Measurements from ENCODE around the gene AGFG1. TPM values are rescaled to one million over a fixed set of nuclear protein-coding genes. Genes with fewer than 3 reads are reported as not detected.

AGFG1 gene
- total and polyA plus RNA-seq, 2 donors (not counting 1 experiment from before 2014, with no cell fraction given), result 28.7 to 83.3 TPM

DNA sequence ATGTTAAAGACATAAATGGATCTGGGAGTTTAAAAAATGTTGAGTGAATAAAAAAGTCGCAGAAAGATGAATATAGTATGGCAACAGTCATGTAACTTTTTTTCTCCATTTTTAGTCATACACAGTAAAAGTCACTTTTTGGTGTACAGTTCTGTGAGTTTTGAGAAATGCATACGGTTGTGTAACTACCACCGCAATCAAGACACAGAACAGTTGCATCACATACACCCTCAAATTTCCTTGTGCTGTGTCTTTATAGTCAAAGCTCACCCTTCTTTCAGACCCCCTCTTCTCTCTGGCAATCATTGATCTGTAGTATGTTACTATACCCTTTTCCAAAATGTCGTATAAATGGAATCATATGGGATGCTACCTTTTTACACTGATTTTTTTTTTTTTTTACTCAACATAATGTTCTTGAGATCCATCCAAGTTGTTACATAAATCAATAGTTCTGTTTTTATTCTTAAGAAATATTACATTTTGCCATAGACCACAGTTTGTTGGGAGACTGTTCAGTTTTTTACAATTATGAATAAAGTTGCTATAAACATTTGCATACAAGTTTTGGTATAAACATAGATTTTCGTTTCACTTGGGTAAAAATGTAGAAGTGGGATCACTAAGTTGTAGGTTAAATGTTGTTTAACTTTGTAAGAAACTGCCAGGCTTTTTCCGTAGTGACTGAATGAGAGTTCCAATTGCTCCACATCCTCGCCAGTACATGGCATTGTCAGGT, 35.4 kb upstream of the AGFG1 start:
- 100% methylated on average over 1 of the region's 7 CpGs for WGBS (ENCODE audit: insufficient coverage)
- ATAC-seq (ENCODE audit: low read depth), result no peak
- Mint-ChIP-seq H3K9me3 (ENCODE audit: insufficient read depth) (peaks cover 9% of the 10 kb centered on the region), H3K27me3 (peaks cover 6% of the 10 kb centered on the region), H3K27ac (no peak overlapping the region), H3K4me1 (no peaks in the 10 kb centered on the region), H3K4me3 (no peak overlapping the region)
- Histone ChIP-seq H3K4me1 (ENCODE audit: control insufficient read depth in 2 of 2, insufficient read depth in 2 of 2, low read length in 2 of 2) (no peaks in the 10 kb centered on the region), H4K20me1 (ENCODE audit: control insufficient read depth, insufficient read depth, low read length, poor library complexity, severe bottlenecking) (no peaks in the 10 kb centered on the region), H3K9ac (ENCODE audit: low read length) (no peak overlapping the region), H3K79me2 (ENCODE audit: control insufficient read depth, insufficient read depth, low read length) (no peaks in the 10 kb centered on the region), H3K9me3 (ENCODE audit: control extremely low read depth in 1 of 3, control insufficient read depth in 2 of 3, insufficient read depth in 1 of 3, low read length in 2 of 3) (peaks cover 0 to 20% (median 15%) of the 10 kb centered on the region in 3 donors), H2AFZ (ENCODE audit: insufficient read depth, low read depth, low read length, poor library complexity, severe bottlenecking) (no peak overlapping the region), H3K27me3 (replicated peaks in 1 of 4; ENCODE audit: control extremely low read depth in 1 of 4, control insufficient read depth in 3 of 4, insufficient read depth in 4 of 4, low read length in 3 of 4) (peaks cover 0 to 3% (median 0%) of the 10 kb centered on the region in 4 experiments), H3K4me2 (replicated peaks; ENCODE audit: low read depth, low read length, poor library complexity, severe bottlenecking) (no peak overlapping the region), H3K27ac (ENCODE audit: low read length in 2 of 2) (no peak overlapping the region), H3K4me3 (ENCODE audit: control extremely low read depth in 1 of 5, extremely low read depth in 1 of 5, insufficient read depth in 1 of 5, low read depth in 2 of 5, low read length in 4 of 5) (no peak overlapping the region), H3K36me3 (replicated peaks in 1 of 2; ENCODE audit: control extremely low read depth in 1 of 2, control insufficient read depth in 1 of 2, extremely low read depth in 1 of 2, insufficient read depth in 2 of 2, low read length in 1 of 2) (no peaks in the 10 kb centered on the region)
- no peak for TF ChIP-seq EZH2 (IDR thresholded peaks at IDR 0.05; ENCODE audit: borderline replicate concordance, insufficient read depth, low read depth, low read length, poor library complexity, severe bottlenecking)
- TF ChIP-seq, protein P1, sequence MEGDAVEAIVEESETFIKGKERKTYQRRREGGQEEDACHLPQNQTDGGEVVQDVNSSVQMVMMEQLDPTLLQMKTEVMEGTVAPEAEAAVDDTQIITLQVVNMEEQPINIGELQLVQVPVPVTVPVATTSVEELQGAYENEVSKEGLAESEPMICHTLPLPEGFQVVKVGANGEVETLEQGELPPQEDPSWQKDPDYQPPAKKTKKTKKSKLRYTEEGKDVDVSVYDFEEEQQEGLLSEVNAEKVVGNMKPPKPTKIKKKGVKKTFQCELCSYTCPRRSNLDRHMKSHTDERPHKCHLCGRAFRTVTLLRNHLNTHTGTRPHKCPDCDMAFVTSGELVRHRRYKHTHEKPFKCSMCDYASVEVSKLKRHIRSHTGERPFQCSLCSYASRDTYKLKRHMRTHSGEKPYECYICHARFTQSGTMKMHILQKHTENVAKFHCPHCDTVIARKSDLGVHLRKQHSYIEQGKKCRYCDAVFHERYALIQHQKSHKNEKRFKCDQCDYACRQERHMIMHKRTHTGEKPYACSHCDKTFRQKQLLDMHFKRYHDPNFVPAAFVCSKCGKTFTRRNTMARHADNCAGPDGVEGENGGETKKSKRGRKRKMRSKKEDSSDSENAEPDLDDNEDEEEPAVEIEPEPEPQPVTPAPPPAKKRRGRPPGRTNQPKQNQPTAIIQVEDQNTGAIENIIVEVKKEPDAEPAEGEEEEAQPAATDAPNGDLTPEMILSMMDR (IDR thresholded peaks at IDR 0.05), result no peak
- no peak for DNase-seq
- intact Hi-C loops (cut with micrococcal nuclease), result no loop called here
- ChIA-PET CTCF (no interaction called here), POLR2A (no interaction called here)

DNA sequence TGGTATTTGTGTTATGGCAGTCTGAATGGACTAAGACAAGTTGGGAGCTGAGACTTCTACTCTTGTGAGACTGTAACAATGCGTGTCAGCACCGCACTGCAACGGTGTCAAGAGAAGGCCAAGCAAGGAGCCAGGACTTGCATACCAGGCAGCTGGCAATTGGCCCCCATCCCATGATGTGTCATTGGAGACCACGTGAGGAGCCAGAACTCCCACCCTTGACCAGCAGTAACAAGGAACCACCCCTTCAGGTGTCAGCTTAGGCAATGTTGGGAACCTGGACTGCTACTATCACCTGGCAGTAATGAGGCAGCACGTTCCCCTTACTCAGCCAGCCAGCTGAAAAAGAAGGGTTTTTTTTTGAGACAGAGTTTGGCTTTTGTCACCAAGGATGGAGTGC, 32.7 kb upstream of the AGFG1 start:
- intact Hi-C loops (cut with micrococcal nuclease), result no loop called here
- Histone ChIP-seq H3K4me1 (ENCODE audit: control insufficient read depth in 2 of 2, insufficient read depth in 2 of 2, low read length in 2 of 2) (no peaks in the 10 kb centered on the region), H3K9ac (ENCODE audit: low read length) (no peak overlapping the region), H3K27ac (ENCODE audit: low read length in 2 of 2) (no peak overlapping the region), H3K79me2 (ENCODE audit: control insufficient read depth, insufficient read depth, low read length) (no peaks in the 10 kb centered on the region), H3K36me3 (replicated peaks in 1 of 2; ENCODE audit: control extremely low read depth in 1 of 2, control insufficient read depth in 1 of 2, extremely low read depth in 1 of 2, insufficient read depth in 2 of 2, low read length in 1 of 2) (no peaks in the 10 kb centered on the region), H2AFZ (ENCODE audit: insufficient read depth, low read depth, low read length, poor library complexity, severe bottlenecking) (no peak overlapping the region), H3K27me3 (replicated peaks in 1 of 4; ENCODE audit: control extremely low read depth in 1 of 4, control insufficient read depth in 3 of 4, insufficient read depth in 4 of 4, low read length in 3 of 4) (peaks cover 0 to 3% (median 0%) of the 10 kb centered on the region in 4 experiments), H3K9me3 (ENCODE audit: control extremely low read depth in 1 of 3, control insufficient read depth in 2 of 3, insufficient read depth in 1 of 3, low read length in 2 of 3) (peaks cover 0 to under 1% (median 0%) of the 10 kb centered on the region in 3 donors), H3K4me2 (replicated peaks; ENCODE audit: low read depth, low read length, poor library complexity, severe bottlenecking) (no peak overlapping the region), H4K20me1 (ENCODE audit: control insufficient read depth, insufficient read depth, low read length, poor library complexity, severe bottlenecking) (no peaks in the 10 kb centered on the region), H3K4me3 (ENCODE audit: control extremely low read depth in 1 of 5, extremely low read depth in 1 of 5, insufficient read depth in 1 of 5, low read depth in 2 of 5, low read length in 4 of 5) (no peak overlapping the region)
- no peaks in the 10 kb centered on the region for H3K9me3 Mint-ChIP-seq (ENCODE audit: insufficient read depth)
- 98% methylated on average over 4 of the region's 5 CpGs for WGBS (ENCODE audit: insufficient coverage)
- TF ChIP-seq EZH2 (IDR thresholded peaks at IDR 0.05; ENCODE audit: borderline replicate concordance, insufficient read depth, low read depth, low read length, poor library complexity, severe bottlenecking), result no peak
- TF ChIP-seq, protein P1 (IDR thresholded peaks at IDR 0.05), result no peak
- no peak for ATAC-seq (ENCODE audit: low read depth)
- H3K4me1 Mint-ChIP-seq, result no peaks in the 10 kb centered on the region
- DNase-seq, result no peak
- H3K27me3 Mint-ChIP-seq, result no peaks in the 10 kb centered on the region
- no peak overlapping the region for H3K4me3 Mint-ChIP-seq
- CTCF ChIA-PET, result no interaction called here
- H3K27ac Mint-ChIP-seq, result no peak overlapping the region
- POLR2A ChIA-PET, result no interaction called here

Measured in B cell (primary cell).